Measurements from ENCODE around the gene RAB3B. TPM values are rescaled to one million over a fixed set of nuclear protein-coding genes. Genes with fewer than 3 reads are reported as not detected.

Gene RAB3B
- total RNA-seq, 1 experiment from 2014 or later = 0.31 TPM

- Mint-ChIP-seq H3K27ac (ENCODE audit: unreplicated experiment) (no peak overlapping the region), H3K4me3 (ENCODE audit: low read depth, unreplicated experiment) (no peak overlapping the region), H3K4me1 (ENCODE audit: low read depth, unreplicated experiment) (no peaks in the 10 kb centered on the region), H3K9me3 (ENCODE audit: low read depth, unreplicated experiment) (no peaks in the 10 kb centered on the region), H3K27me3 (ENCODE audit: unreplicated experiment) (peaks cover 71% of the 10 kb centered on the region), H3K36me3 (ENCODE audit: insufficient read depth, unreplicated experiment) (no peaks in the 10 kb centered on the region)
- CTCF ChIA-PET = no interaction called here
- BruUV-seq (replicated peaks) = no TSS peak
- intact Hi-C loops (cut with micrococcal nuclease; ENCODE audit: unreplicated experiment) = no loop called here
- DNase-seq = no peak
- no peak for TF ChIP-seq CTCF (IDR thresholded peaks at IDR 0.05; ENCODE audit: unreplicated experiment)
Measured at GRCh38 chr1:51952638-51953037, 37.9 kb downstream of the RAB3B start.

GRCh38 chr1:51950701-51951100, 39.8 kb downstream of the RAB3B start:
- Mint-ChIP-seq H3K27ac (ENCODE audit: unreplicated experiment) (no peak overlapping the region), H3K4me1 (ENCODE audit: low read depth, unreplicated experiment) (no peaks in the 10 kb centered on the region), H3K36me3 (ENCODE audit: insufficient read depth, unreplicated experiment) (no peaks in the 10 kb centered on the region), H3K9me3 (ENCODE audit: low read depth, unreplicated experiment) (no peaks in the 10 kb centered on the region), H3K4me3 (ENCODE audit: low read depth, unreplicated experiment) (no peak overlapping the region), H3K27me3 (ENCODE audit: unreplicated experiment) (peaks cover 63% of the 10 kb centered on the region)
- intact Hi-C loops (cut with micrococcal nuclease; ENCODE audit: unreplicated experiment) = no loop called here
- no TSS peak for BruUV-seq (replicated peaks)
- TF ChIP-seq CTCF (IDR thresholded peaks at IDR 0.05; ENCODE audit: unreplicated experiment) = no peak
- no peak for DNase-seq
- CTCF ChIA-PET = interaction anchor here (2.6 kb wide), 1 partner anchor 16 kb away, joined by 6 read pairs; no protein-coding TSS in a partner anchor

- H3K27me3 Mint-ChIP-seq (ENCODE audit: unreplicated experiment) = peaks cover 63% of the 10 kb centered on the region
- no peak overlapping the region for H3K27ac Mint-ChIP-seq (ENCODE audit: unreplicated experiment)
- H3K36me3 Mint-ChIP-seq (ENCODE audit: insufficient read depth, unreplicated experiment) = no peaks in the 10 kb centered on the region
- no peak for TF ChIP-seq CTCF (IDR thresholded peaks at IDR 0.05; ENCODE audit: unreplicated experiment)
- no peaks in the 10 kb centered on the region for H3K4me1 Mint-ChIP-seq (ENCODE audit: low read depth, unreplicated experiment)
- DNase-seq = no peak
- CTCF ChIA-PET = interaction anchor here (1.4 to 2.6 kb wide), 2 partner anchors 17 kb away, joined by 3 to 6 read pairs; no protein-coding TSS in a partner anchor
- no peak overlapping the region for H3K4me3 Mint-ChIP-seq (ENCODE audit: low read depth, unreplicated experiment)
- H3K9me3 Mint-ChIP-seq (ENCODE audit: low read depth, unreplicated experiment) = no peaks in the 10 kb centered on the region
- no TSS peak for BruUV-seq (replicated peaks)
- intact Hi-C loops (cut with micrococcal nuclease; ENCODE audit: unreplicated experiment) = no loop called here
Measured at GRCh38 chr1:51949014-51949702, 41.3 kb downstream of the RAB3B start.

GRCh38 chr1:51948491-51948915, 42.0 kb downstream of the RAB3B start:
- Mint-ChIP-seq H3K4me1 (ENCODE audit: low read depth, unreplicated experiment) (no peaks in the 10 kb centered on the region), H3K36me3 (ENCODE audit: insufficient read depth, unreplicated experiment) (no peaks in the 10 kb centered on the region), H3K9me3 (ENCODE audit: low read depth, unreplicated experiment) (no peaks in the 10 kb centered on the region), H3K27me3 (ENCODE audit: unreplicated experiment) (peaks cover 63% of the 10 kb centered on the region), H3K4me3 (ENCODE audit: low read depth, unreplicated experiment) (no peak overlapping the region), H3K27ac (ENCODE audit: unreplicated experiment) (no peak overlapping the region)
- TF ChIP-seq CTCF (IDR thresholded peaks at IDR 0.05; ENCODE audit: unreplicated experiment) = no peak
- no TSS peak for BruUV-seq (replicated peaks)
- no peak for DNase-seq
- intact Hi-C loops (cut with micrococcal nuclease; ENCODE audit: unreplicated experiment) = no loop called here
- CTCF ChIA-PET = interaction anchor here (1.4 to 2.6 kb wide), 2 partner anchors 16 to 18 kb away, joined by 3 to 6 read pairs; no protein-coding TSS in a partner anchor

Data from Calu3 (cell line).